ENCODE measurements around the gene ERICH2. TPM values are rescaled to one million over a fixed set of nuclear protein-coding genes. Genes with fewer than 3 reads are reported as not detected.

ERICH2 gene
- total and polyA plus RNA-seq, 2 of the 13 experiments (the other 11 are each of a cell fraction or from before 2014, with no cell fraction given): not detected

DNA sequence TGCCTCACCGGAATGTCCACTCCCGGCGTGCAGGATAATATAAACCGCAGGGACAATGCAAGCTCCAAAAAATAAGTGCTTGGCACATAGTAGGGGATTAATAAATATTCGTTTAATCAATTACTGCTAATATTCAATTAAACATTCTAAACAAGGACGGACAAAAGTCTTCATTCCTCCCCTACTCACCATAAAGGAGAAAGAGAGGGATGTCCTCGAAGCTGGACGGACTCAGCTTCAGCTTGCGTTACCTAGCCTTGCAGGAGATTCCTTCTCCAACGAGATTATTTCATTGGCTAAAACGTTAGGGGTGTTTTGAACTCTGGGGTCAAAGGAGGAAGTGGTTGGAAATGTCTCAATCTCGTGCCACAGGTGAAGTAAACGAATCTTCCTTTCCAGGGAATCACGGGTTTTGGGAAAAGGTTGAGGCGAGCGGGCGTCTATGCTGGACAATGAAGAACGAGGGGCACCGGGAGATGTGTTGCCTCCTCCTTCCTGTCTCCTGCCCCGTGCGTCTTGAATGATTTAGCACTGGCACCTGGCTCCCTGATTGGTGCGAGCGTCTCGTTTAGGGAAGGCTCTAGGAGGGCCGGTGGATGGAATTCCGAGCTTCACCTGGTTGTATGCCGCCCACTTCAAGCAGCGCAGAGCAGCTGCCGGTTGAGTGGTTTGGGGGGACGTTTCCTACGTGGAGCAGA, 44.5 kb downstream of the ERICH2 start:
- intact Hi-C loops (cut with micrococcal nuclease; ENCODE audit: unreplicated experiment): loop anchor here (5.0 kb wide), 1 partner anchor 77 kb away; no protein-coding TSS in a partner anchor
- in situ Hi-C loops (cut with HindIII; ENCODE audit: extremely low pct_ligation_motif_present, low pct_unique_long_range_greater_than_20kb): loop anchor here (5.0 to 10.0 kb wide), 3 partner anchors 97 to 580 kb away; partner anchors contain the start of gene SP5
- BruUV-seq (replicated peaks): no TSS peak
- ChIA-PET POLR2A (no interaction called here), CTCF (ENCODE audit: low intra/inter-chr PET ratio, low total read pairs) (interaction anchor here (1.0 to 5.6 kb wide), 7 partner anchors 98 to 491 kb away, joined by 4 to 61 read pairs (median 7); no protein-coding TSS in a partner anchor)
- Histone ChIP-seq H3K79me2 (ENCODE audit: insufficient read depth, low read length) (no peaks in the 10 kb centered on the region), H3K36me3 (replicated peaks in 1 of 2; ENCODE audit: control insufficient read depth in 1 of 2, insufficient read depth in 2 of 2, low read length in 2 of 2) (no peaks in the 10 kb centered on the region), H3K27me3 (ENCODE audit: control insufficient read depth in 1 of 2, insufficient read depth in 2 of 2, low read length in 2 of 2) (peaks cover 19 to 67% of the 10 kb centered on the region in 2 experiments), H3K4me3 (replicated peaks in 1 of 3; ENCODE audit: insufficient read depth in 1 of 3, low read depth in 2 of 3, low read length in 3 of 3) (no peak overlapping the region), H2AFZ (ENCODE audit: low read length) (no peak overlapping the region), H4K20me1 (ENCODE audit: insufficient read depth, low read length) (peaks cover 7% of the 10 kb centered on the region; the same call in 1 of the 2 replicates), H3K4me1 (ENCODE audit: insufficient read depth, low read length) (peaks cover 27% of the 10 kb centered on the region), H3K9me3 (ENCODE audit: low read length) (no peaks in the 10 kb centered on the region), H3K4me2 (ENCODE audit: low read depth, low read length) (no peak overlapping the region), H3K9ac (ENCODE audit: insufficient read depth, low read depth, low read length) (no peak overlapping the region), H3K27ac (ENCODE audit: extremely low read length, insufficient read depth, low read length) (no peak overlapping the region)
- DNase-seq (ENCODE audit: low spot score): no peak
- no peak for FAIRE-seq
- 50% methylated on average over 24 of the region's 31 CpGs for WGBS (ENCODE audit: low lambda C conversion rate)
- no peak for ATAC-seq
- TF ChIP-seq ZFP36L2 (CRISPR knock-in tag; IDR thresholded peaks at IDR 0.05): no peak
- TF ChIP-seq NFYC (CRISPR knock-in tag; IDR thresholded peaks at IDR 0.05): no peak
- TF ChIP-seq, protein P1, sequence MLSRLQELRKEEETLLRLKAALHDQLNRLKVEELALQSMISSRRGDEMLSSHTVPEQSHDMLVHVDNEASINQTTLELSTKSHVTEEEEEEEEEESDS (CRISPR knock-in tag; IDR thresholded peaks at IDR 0.05; ENCODE audit: borderline replicate concordance): 0 out of 2 replicates have a peak, but pooled peaks have one; percentile 11

DNA sequence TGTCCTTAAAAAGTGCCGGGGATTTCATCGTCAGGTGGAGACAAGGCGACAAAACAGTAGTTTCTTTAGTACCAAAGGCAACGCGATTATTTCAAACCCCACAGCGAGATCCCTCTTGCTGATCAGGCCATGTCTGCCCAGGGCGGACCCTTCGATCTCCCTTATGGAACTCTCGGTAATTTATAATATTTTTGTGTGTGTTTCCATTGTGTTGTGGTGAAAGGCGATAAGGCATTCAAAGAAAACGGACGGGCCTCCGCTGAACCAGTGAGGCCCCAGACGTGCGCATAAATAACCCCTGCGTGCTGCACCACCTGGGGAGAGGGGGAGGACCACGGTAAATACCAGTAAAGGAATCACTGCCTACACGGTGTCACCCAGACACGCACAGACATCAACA, 45.1 kb downstream of the ERICH2 start:
- Histone ChIP-seq H3K4me3 (replicated peaks in 1 of 3; ENCODE audit: insufficient read depth in 1 of 3, low read depth in 2 of 3, low read length in 3 of 3) (peak overlapping the region in 1 of 3 experiments; percentile 74; a peak in 1 of 6 replicates), H3K36me3 (replicated peaks in 1 of 2; ENCODE audit: control insufficient read depth in 1 of 2, insufficient read depth in 2 of 2, low read length in 2 of 2) (no peaks in the 10 kb centered on the region), H3K9ac (ENCODE audit: insufficient read depth, low read depth, low read length) (no peak overlapping the region), H3K79me2 (ENCODE audit: insufficient read depth, low read length) (no peaks in the 10 kb centered on the region), H3K27me3 (ENCODE audit: control insufficient read depth in 1 of 2, insufficient read depth in 2 of 2, low read length in 2 of 2) (peaks cover 21 to 68% of the 10 kb centered on the region in 2 experiments), H4K20me1 (ENCODE audit: insufficient read depth, low read length) (peaks cover 7% of the 10 kb centered on the region; the same call in 1 of the 2 replicates), H3K27ac (ENCODE audit: extremely low read length, insufficient read depth, low read length) (no peak overlapping the region), H3K4me2 (ENCODE audit: low read depth, low read length) (peak overlapping the region; percentile 81; the same call in 1 of the 2 replicates), H3K4me1 (ENCODE audit: insufficient read depth, low read length) (peaks cover 27% of the 10 kb centered on the region), H3K9me3 (ENCODE audit: low read length) (no peaks in the 10 kb centered on the region), H2AFZ (ENCODE audit: low read length) (no peak overlapping the region)
- FAIRE-seq (no peak), DNase-seq (ENCODE audit: low spot score) (no peak), ATAC-seq (no peak; the same call in 2 of the 3 replicates)
- in situ Hi-C loops (cut with HindIII; ENCODE audit: extremely low pct_ligation_motif_present, low pct_unique_long_range_greater_than_20kb): loop anchor here (5.0 to 10.0 kb wide), 2 partner anchors 443 to 581 kb away; no protein-coding TSS in a partner anchor
- CTCF ChIA-PET (ENCODE audit: low intra/inter-chr PET ratio, low total read pairs): interaction anchor here (1.2 to 5.6 kb wide), 8 partner anchors 98 to 491 kb away, joined by 4 to 61 read pairs (median 12); no protein-coding TSS in a partner anchor
- intact Hi-C loops (cut with micrococcal nuclease; ENCODE audit: unreplicated experiment): no loop called here
- WGBS (ENCODE audit: low lambda C conversion rate): 31% methylated on average over 19 of the region's 19 CpGs
- BruUV-seq (replicated peaks): no TSS peak
- POLR2A ChIA-PET: interaction anchor here (0.7 kb wide), 1 partner anchor 1363 kb away, joined by 3 read pairs; no protein-coding TSS in a partner anchor
- TF ChIP-seq, protein P2, sequence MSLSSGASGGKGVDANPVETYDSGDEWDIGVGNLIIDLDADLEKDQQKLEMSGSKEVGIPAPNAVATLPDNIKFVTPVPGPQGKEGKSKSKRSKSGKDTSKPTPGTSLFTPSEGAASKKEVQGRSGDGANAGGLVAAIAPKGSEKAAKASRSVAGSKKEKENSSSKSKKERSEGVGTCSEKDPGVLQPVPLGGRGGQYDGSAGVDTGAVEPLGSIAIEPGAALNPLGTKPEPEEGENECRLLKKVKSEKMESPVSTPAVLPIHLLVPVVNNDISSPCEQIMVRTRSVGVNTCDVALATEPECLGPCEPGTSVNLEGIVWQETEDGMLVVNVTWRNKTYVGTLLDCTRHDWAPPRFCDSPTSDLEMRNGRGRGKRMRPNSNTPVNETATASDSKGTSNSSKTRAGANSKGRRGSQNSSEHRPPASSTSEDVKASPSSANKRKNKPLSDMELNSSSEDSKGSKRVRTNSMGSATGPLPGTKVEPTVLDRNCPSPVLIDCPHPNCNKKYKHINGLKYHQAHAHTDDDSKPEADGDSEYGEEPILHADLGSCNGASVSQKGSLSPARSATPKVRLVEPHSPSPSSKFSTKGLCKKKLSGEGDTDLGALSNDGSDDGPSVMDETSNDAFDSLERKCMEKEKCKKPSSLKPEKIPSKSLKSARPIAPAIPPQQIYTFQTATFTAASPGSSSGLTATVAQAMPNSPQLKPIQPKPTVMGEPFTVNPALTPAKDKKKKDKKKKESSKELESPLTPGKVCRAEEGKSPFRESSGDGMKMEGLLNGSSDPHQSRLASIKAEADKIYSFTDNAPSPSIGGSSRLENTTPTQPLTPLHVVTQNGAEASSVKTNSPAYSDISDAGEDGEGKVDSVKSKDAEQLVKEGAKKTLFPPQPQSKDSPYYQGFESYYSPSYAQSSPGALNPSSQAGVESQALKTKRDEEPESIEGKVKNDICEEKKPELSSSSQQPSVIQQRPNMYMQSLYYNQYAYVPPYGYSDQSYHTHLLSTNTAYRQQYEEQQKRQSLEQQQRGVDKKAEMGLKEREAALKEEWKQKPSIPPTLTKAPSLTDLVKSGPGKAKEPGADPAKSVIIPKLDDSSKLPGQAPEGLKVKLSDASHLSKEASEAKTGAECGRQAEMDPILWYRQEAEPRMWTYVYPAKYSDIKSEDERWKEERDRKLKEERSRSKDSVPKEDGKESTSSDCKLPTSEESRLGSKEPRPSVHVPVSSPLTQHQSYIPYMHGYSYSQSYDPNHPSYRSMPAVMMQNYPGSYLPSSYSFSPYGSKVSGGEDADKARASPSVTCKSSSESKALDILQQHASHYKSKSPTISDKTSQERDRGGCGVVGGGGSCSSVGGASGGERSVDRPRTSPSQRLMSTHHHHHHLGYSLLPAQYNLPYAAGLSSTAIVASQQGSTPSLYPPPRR (CRISPR knock-in tag; IDR thresholded peaks at IDR 0.05; ENCODE audit: borderline replicate concordance): no peak
- TF ChIP-seq, protein P3, sequence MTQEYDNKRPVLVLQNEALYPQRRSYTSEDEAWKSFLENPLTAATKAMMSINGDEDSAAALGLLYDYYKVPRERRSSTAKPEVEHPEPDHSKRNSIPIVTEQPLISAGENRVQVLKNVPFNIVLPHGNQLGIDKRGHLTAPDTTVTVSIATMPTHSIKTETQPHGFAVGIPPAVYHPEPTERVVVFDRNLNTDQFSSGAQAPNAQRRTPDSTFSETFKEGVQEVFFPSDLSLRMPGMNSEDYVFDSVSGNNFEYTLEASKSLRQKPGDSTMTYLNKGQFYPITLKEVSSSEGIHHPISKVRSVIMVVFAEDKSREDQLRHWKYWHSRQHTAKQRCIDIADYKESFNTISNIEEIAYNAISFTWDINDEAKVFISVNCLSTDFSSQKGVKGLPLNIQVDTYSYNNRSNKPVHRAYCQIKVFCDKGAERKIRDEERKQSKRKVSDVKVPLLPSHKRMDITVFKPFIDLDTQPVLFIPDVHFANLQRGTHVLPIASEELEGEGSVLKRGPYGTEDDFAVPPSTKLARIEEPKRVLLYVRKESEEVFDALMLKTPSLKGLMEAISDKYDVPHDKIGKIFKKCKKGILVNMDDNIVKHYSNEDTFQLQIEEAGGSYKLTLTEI (CRISPR knock-in tag; conservative IDR thresholded peaks at IDR 0.05): no peak
- TF ChIP-seq MAF1 (CRISPR knock-in tag; IDR thresholded peaks at IDR 0.05; ENCODE audit: borderline replicate concordance): no peak
- no peak for TF ChIP-seq ARNT (IDR thresholded peaks at IDR 0.05)
